ENCODE measurements around the gene CDK8. TPM values are rescaled to one million over a fixed set of nuclear protein-coding genes. Genes with fewer than 3 reads are reported as not detected.

CDK8 gene
- total and polyA plus RNA-seq, 2 donors (not counting 1 experiment from before 2014, with no cell fraction given) = 17.7 to 19.7 TPM

DNA sequence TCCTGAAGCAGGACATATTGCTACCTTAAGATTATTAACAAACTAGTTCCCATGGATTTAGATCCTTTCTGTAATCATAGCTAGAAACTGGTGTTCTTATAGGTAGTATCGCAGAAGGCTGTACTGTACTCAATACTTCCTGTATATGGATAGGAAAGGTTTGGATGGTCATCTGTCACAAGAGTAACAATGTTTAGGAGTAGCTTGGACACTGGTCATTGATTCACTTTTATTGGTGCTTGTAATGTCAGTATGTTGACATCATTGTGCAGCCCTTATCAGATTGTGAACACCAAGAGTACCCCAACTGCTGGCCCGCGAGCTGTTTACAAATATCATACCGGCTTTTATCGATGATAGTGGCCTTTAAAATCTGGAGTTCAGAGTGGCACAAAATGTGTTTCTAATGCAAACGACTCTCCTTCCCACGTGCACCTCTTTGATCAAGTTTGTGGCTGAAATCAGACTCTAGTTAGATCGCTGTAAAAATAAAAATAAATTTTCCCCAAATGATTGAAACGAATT, 605 bp upstream of the CDK8 start:
- H3K27me3 ChIP-seq (ENCODE audit: control insufficient read depth, insufficient read depth, low read length) = peaks cover 8% of the 10 kb centered on the region
- H3K9ac ChIP-seq (ENCODE audit: insufficient read depth, low read length) = no peak overlapping the region
- TF ChIP-seq CTCF (conservative IDR thresholded peaks at IDR 0.05 in 1 of 2, IDR thresholded peaks at IDR 0.05 in 1 of 2; ENCODE audit: low read depth in 1 of 2, low read length in 2 of 2) (no peak), EZH2 (IDR thresholded peaks at IDR 0.05; ENCODE audit: low read length, missing control alignments) (no peak)
- H3K79me2 ChIP-seq (ENCODE audit: control insufficient read depth, insufficient read depth, low read length) = peaks cover 29% of the 10 kb centered on the region
- no peak for DNase-seq (ENCODE audit: low read depth in 2 of 2)
- H3K9me3 ChIP-seq (ENCODE audit: control insufficient read depth, insufficient read depth, low read depth, low read length) = no peaks in the 10 kb centered on the region
- H3K4me1 ChIP-seq (ENCODE audit: control insufficient read depth, extremely low read depth, insufficient read depth, low read length) = peaks cover 2% of the 10 kb centered on the region
- peak overlapping the region; percentile 72 to 87 (median 78) for H3K4me3 ChIP-seq (replicated peaks in 1 of 4; ENCODE audit: control extremely low read depth in 1 of 4, insufficient read depth in 1 of 4, low read depth in 3 of 4, low read length in 4 of 4)
- H3K4me2 ChIP-seq (ENCODE audit: extremely low read depth, insufficient read depth, low read length) = peak overlapping the region; percentile 36
- H4K20me1 ChIP-seq (ENCODE audit: control insufficient read depth, extremely low read depth, insufficient read depth, low read length) = no peaks in the 10 kb centered on the region
- H3K27ac ChIP-seq (ENCODE audit: insufficient read depth, low read length) = no peak overlapping the region
- no peaks in the 10 kb centered on the region for H3K36me3 ChIP-seq (ENCODE audit: control insufficient read depth, insufficient read depth, low read length)
- H2AFZ ChIP-seq (ENCODE audit: low read length) = peak overlapping the region; percentile 9

DNA sequence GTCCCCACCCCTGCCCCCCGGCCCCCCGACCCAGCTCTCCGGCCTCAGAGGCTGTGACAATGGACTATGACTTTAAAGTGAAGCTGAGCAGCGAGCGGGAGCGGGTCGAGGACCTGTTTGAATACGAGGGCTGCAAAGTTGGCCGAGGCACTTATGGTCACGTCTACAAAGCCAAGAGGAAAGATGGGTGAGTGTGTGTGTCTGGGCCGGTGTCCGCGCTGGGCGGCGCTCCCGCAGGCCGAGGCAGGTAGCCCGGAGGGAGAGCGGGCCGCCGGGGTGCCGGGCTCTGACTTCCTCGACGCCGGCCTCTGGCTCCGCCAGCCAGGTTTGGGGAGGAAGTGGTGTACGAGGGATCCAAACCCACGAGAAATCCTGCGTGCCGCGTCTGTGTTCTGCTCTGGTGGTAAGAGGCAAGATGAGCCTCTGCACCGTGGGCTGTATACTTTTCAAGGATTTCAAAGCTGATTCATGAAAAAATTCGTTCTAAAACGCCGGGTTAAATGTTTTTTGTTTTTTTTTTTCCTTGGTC, 718 bp downstream of the CDK8 start:
- H3K4me3 ChIP-seq (replicated peaks in 1 of 4; ENCODE audit: control extremely low read depth in 1 of 4, insufficient read depth in 1 of 4, low read depth in 3 of 4, low read length in 4 of 4) = peak overlapping the region; percentile 76 to 90 (median 84)
- peaks cover 8% of the 10 kb centered on the region for H3K27me3 ChIP-seq (ENCODE audit: control insufficient read depth, insufficient read depth, low read length)
- peak; percentile 33 to 51 for DNase-seq (ENCODE audit: low read depth in 2 of 2)
- H4K20me1 ChIP-seq (ENCODE audit: control insufficient read depth, extremely low read depth, insufficient read depth, low read length) = no peaks in the 10 kb centered on the region
- H2AFZ ChIP-seq (ENCODE audit: low read length) = peak overlapping the region; percentile 65
- H3K27ac ChIP-seq (ENCODE audit: insufficient read depth, low read length) = peak overlapping the region; percentile 41
- peak overlapping the region; percentile 98 for H3K4me2 ChIP-seq (ENCODE audit: extremely low read depth, insufficient read depth, low read length)
- H3K9ac ChIP-seq (ENCODE audit: insufficient read depth, low read length) = peak overlapping the region; percentile 69
- H3K79me2 ChIP-seq (ENCODE audit: control insufficient read depth, insufficient read depth, low read length) = peaks cover 39% of the 10 kb centered on the region
- H3K4me1 ChIP-seq (ENCODE audit: control insufficient read depth, extremely low read depth, insufficient read depth, low read length) = peaks cover 2% of the 10 kb centered on the region
- H3K9me3 ChIP-seq (ENCODE audit: control insufficient read depth, insufficient read depth, low read depth, low read length) = no peaks in the 10 kb centered on the region
- TF ChIP-seq CTCF (conservative IDR thresholded peaks at IDR 0.05 in 1 of 2, IDR thresholded peaks at IDR 0.05 in 1 of 2; ENCODE audit: low read depth in 1 of 2, low read length in 2 of 2) (no peak), EZH2 (IDR thresholded peaks at IDR 0.05; ENCODE audit: low read length, missing control alignments) (no peak)
- H3K36me3 ChIP-seq (ENCODE audit: control insufficient read depth, insufficient read depth, low read length) = no peaks in the 10 kb centered on the region

DNA sequence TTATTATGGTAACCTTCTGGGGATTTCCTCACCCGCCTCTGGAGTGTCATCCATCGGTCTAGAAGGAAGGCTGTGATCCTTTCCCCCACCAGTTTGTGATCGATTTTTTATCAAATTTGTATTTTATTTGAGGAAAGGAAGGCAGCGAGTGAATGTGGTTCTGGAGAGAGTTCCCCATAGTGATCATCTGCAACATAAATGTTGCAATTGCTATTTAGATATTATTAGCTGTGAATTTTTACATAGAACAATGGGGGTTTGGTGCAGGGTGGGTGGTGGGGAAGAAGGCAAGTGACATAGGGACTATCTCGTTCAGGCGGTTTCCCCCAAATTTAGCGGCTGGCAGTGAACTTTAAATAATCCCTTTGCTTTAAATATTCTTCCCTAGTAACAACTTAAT, 1.2 kb downstream of the CDK8 start:
- Histone ChIP-seq H3K4me1 (ENCODE audit: control insufficient read depth, extremely low read depth, insufficient read depth, low read length) (peaks cover 2% of the 10 kb centered on the region), H3K36me3 (ENCODE audit: control insufficient read depth, insufficient read depth, low read length) (no peaks in the 10 kb centered on the region), H3K4me3 (replicated peaks in 1 of 4; ENCODE audit: control extremely low read depth in 1 of 4, insufficient read depth in 1 of 4, low read depth in 3 of 4, low read length in 4 of 4) (peak overlapping the region; percentile 76 to 90 (median 84)), H3K27me3 (ENCODE audit: control insufficient read depth, insufficient read depth, low read length) (peaks cover 6% of the 10 kb centered on the region), H3K9ac (ENCODE audit: insufficient read depth, low read length) (peak overlapping the region; percentile 69), H3K4me2 (ENCODE audit: extremely low read depth, insufficient read depth, low read length) (peak overlapping the region; percentile 98), H3K79me2 (ENCODE audit: control insufficient read depth, insufficient read depth, low read length) (peaks cover 40% of the 10 kb centered on the region), H2AFZ (ENCODE audit: low read length) (peak overlapping the region; percentile 65), H3K9me3 (ENCODE audit: control insufficient read depth, insufficient read depth, low read depth, low read length) (no peaks in the 10 kb centered on the region), H4K20me1 (ENCODE audit: control insufficient read depth, extremely low read depth, insufficient read depth, low read length) (no peaks in the 10 kb centered on the region), H3K27ac (ENCODE audit: insufficient read depth, low read length) (peak overlapping the region; percentile 41)
- DNase-seq (ENCODE audit: low read depth in 2 of 2) = no peak
- TF ChIP-seq CTCF (conservative IDR thresholded peaks at IDR 0.05 in 1 of 2, IDR thresholded peaks at IDR 0.05 in 1 of 2; ENCODE audit: low read depth in 1 of 2, low read length in 2 of 2) = no peak
- TF ChIP-seq EZH2 (IDR thresholded peaks at IDR 0.05; ENCODE audit: low read length, missing control alignments) = no peak
